HUDEP-2 (cell line): ENCODE results near the gene SEC14L3.

Source experiments
- DNase-seq, 76 experiments: peaks; one replicate each; lab custom pipeline; 2025; ENCODE audit not compliant: unreplicated experiment in 76 of 76; lab: John Stamatoyannopoulos, UW

The SEC14L3 gene

GRCh38 chr22:30447656-30448055 lies 24.2 kb downstream of the SEC14L3 start:
- peak in 59 of 76 experiments; percentile 12 to 78 (median 50) for DNase-seq

- DNase-seq = no peak
These were observed 26.2 kb downstream of the SEC14L3 start for GRCh38 chr22:30445438-30446145.

- DNase-seq = peak in 64 of 76 experiments; percentile 17 to 83 (median 52)
These were observed 27.0 kb downstream of the SEC14L3 start for GRCh38 chr22:30444632-30445437.

GRCh38 chr22:30441088-30441487 lies 30.7 kb downstream of the SEC14L3 start:
- no peak for DNase-seq

GRCh38 chr22:30439836-30440235 lies 32.0 kb downstream of the SEC14L3 start:
- DNase-seq = no peak

- no peak for DNase-seq
These were observed 32.6 kb downstream of the SEC14L3 start for GRCh38 chr22:30439226-30439625.

GRCh38 chr22:30438559-30438958 lies 33.3 kb downstream of the SEC14L3 start:
- no peak for DNase-seq

- no peak for DNase-seq
These were observed 35.6 kb downstream of the SEC14L3 start for GRCh38 chr22:30436196-30436595.

- DNase-seq = peak in 27 of 76 experiments; percentile 9 to 72 (median 31)
These were observed 36.1 kb downstream of the SEC14L3 start for GRCh38 chr22:30435674-30436126.

- no peak for DNase-seq
These were observed 37.0 kb downstream of the SEC14L3 start for GRCh38 chr22:30434843-30435242.

- no peak for DNase-seq
These were observed 38.0 kb downstream of the SEC14L3 start for GRCh38 chr22:30433773-30434172.

GRCh38 chr22:30433227-30433626 lies 38.6 kb downstream of the SEC14L3 start:
- DNase-seq = no peak

- no peak for DNase-seq
These were observed 39.3 kb downstream of the SEC14L3 start for GRCh38 chr22:30432520-30432919.

- DNase-seq = no peak
These were observed 39.7 kb downstream of the SEC14L3 start for GRCh38 chr22:30432096-30432495.

- DNase-seq = peak in 1 of 76 experiments; percentile 12
These were observed 40.9 kb downstream of the SEC14L3 start for GRCh38 chr22:30430933-30431332.

- DNase-seq = no peak
These were observed 41.9 kb downstream of the SEC14L3 start for GRCh38 chr22:30429887-30430286.

GRCh38 chr22:30427871-30428270 lies 43.9 kb downstream of the SEC14L3 start:
- no peak for DNase-seq

GRCh38 chr22:30426388-30427353 lies 45.1 kb downstream of the SEC14L3 start:
- DNase-seq = peak; percentile 43 to 97 (median 93)

GRCh38 chr22:30425616-30426387 lies 46.0 kb downstream of the SEC14L3 start, which contains the start of gene MTFP1:
MTFP1 (plus strand) TSS chr22:30425768; CDS start chr22:30425880, 112 bp downstream.
- peak in 57 of 76 experiments; percentile 24 to 87 (median 50) for DNase-seq

GRCh38 chr22:30425327-30425615 lies 46.5 kb downstream of the SEC14L3 start:
- peak in 1 of 76 experiments; percentile 30 for DNase-seq
